Astrocyte (in vitro differentiated cells and primary cell): ENCODE results near the gene MICAL3.
"Not testable (repeated sequence)": the region's sequence is repeated elsewhere in the genome, so short reads cannot be mapped to it uniquely, and the experiment has no call there.

Experiments used
- CTCF ChIP-seq: IDR thresholded peaks from 2 replicates; pipeline ENCODE4 v1.5.1; 2011; ENCODE audit warnings: low read depth, mild to moderate bottlenecking, inconsistent platforms, low read length, moderate library complexity; ENCODE audit not compliant: insufficient read depth
- EZH2 ChIP-seq: IDR thresholded peaks from 2 replicates; pipeline ENCODE4 v1.6.1; 2012; ENCODE audit warnings: mild to moderate bottlenecking, low read length, inconsistent platforms; ENCODE audit not compliant: insufficient read depth

GRCh38 chr22:17985071-17985470, 39.3 kb downstream of the MICAL3 start:
- not testable (repeated sequence) for TF ChIP-seq CTCF, EZH2
